Mononuclear cell (primary cell): ENCODE measurements around the gene TK2. TPM values are rescaled to one million over a fixed set of nuclear protein-coding genes. Genes with fewer than 3 reads are reported as not detected.

ENCODE experiments used
- H3K27me3 ChIP-seq: 2 replicates; pipeline ENCODE4 v1.6.0; 2011; ENCODE audit warnings: low read length, control low read depth; ENCODE audit not compliant: insufficient read depth
- H3K4me1 ChIP-seq: 2 replicates; pipeline ENCODE4 v1.5.1; 2011; ENCODE audit warnings: mild to moderate bottlenecking, low read length, control low read depth; ENCODE audit not compliant: insufficient read depth
- H3K4me3 ChIP-seq: 2 replicates; pipeline ENCODE4 v1.5.1; 2011; ENCODE audit warnings: mild to moderate bottlenecking, low read length, moderate library complexity
- H3K9me3 ChIP-seq: 2 replicates; pipeline ENCODE4 v1.5.1; 2011; ENCODE audit warnings: low read depth, mild to moderate bottlenecking, control low read depth, low read length
- total RNA-seq: library from RNA; depleted of rRNA; stranded (reverse); fragments of >200 nt; gene quantifications from one replicate; pipeline ENCODE4 v1.2.3, GENCODE V29; 2012

Gene TK2
- total RNA-seq, 1 donor = 8.8 TPM

DNA sequence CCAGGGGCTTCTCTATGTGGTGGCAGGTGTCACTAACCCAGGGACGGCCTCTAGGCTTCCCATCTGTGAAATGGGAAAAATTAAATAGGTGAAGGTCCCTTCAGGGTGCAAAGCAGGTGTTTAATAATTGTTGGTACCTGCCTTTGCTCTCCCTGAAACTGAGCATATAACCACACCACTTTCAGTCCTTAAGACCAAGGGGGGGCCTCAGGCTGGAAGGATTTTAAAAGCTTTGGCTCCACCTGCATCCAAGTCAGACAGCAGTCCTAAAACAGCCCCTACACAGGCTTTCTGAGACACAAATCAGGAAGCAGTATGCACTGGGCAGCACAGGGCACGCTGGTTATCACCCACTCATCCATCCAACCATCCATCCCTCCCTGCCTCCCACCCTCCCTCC, 55.0 kb downstream of the TK2 start:
- Histone ChIP-seq H3K9me3 (no peaks in the 10 kb centered on the region), H3K27me3 (no peaks in the 10 kb centered on the region), H3K4me3 (no peak overlapping the region), H3K4me1 (peaks cover 9% of the 10 kb centered on the region)

DNA sequence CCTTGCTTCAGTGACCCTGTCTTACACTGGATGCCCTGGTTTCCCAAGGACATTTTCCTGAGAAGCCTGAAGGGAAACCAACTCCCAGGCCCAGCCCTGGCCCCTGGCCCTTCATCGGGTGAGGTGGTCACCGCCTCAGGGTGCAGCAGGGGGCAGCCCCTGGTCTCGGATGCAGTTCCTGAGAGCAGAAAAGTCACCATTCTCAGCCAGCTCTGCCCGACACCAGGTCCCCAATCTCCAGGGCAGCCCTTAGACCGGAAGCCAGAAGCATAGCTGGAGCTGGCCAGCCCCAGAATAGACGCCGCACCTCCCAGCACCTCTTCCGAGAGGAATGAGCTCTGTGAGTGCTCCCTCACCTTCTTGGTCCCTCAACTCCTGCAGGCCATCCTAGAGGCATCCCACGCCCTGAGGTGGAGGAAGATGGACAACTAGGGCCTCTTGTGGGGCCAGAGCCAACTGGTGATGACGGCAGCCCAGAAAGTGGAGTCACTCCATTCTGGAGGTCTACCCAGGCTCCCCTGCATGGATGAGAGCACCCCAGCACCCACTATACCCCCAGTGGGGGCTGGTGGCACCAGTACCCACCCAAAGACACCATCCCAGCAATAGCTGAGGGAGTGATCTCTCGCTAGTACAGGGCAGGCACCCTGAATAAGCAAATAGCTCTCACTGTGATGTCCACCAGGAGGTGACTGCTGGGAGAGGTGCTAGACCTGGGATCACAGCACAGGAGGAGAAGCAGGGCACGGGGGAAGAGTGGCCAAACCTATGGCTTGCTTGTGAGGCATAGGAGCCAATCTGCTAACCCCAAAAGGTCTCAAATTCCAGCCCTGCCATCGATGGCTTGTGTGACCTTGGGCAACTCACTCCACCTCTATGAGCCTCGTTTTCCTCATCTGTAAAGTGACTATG, 56.2 kb downstream of the TK2 start:
- no peak overlapping the region for H3K4me3 ChIP-seq
- H3K27me3 ChIP-seq = no peaks in the 10 kb centered on the region
- H3K9me3 ChIP-seq = no peaks in the 10 kb centered on the region
- peaks cover 9% of the 10 kb centered on the region for H3K4me1 ChIP-seq

DNA sequence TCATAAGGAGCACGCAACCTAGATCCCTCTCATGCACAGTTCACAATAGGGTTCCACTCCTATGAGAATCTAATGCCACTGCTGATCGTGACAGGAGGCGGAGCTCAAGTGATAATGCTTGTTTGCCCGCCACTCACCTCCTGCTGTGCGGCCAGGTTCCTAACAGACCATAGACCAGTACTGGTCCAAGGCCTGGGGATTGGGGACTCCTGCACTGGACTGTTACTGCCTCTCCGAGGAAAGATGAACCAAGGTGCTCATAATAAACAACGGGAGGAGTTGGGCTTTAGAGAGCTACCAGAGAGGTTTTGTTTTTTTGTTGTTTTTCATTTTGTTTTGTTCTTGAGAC, 58.2 kb downstream of the TK2 start:
- H3K4me1 ChIP-seq = peaks cover 25% of the 10 kb centered on the region
- no peaks in the 10 kb centered on the region for H3K27me3 ChIP-seq
- H3K9me3 ChIP-seq = no peaks in the 10 kb centered on the region
- H3K4me3 ChIP-seq = no peak overlapping the region

DNA sequence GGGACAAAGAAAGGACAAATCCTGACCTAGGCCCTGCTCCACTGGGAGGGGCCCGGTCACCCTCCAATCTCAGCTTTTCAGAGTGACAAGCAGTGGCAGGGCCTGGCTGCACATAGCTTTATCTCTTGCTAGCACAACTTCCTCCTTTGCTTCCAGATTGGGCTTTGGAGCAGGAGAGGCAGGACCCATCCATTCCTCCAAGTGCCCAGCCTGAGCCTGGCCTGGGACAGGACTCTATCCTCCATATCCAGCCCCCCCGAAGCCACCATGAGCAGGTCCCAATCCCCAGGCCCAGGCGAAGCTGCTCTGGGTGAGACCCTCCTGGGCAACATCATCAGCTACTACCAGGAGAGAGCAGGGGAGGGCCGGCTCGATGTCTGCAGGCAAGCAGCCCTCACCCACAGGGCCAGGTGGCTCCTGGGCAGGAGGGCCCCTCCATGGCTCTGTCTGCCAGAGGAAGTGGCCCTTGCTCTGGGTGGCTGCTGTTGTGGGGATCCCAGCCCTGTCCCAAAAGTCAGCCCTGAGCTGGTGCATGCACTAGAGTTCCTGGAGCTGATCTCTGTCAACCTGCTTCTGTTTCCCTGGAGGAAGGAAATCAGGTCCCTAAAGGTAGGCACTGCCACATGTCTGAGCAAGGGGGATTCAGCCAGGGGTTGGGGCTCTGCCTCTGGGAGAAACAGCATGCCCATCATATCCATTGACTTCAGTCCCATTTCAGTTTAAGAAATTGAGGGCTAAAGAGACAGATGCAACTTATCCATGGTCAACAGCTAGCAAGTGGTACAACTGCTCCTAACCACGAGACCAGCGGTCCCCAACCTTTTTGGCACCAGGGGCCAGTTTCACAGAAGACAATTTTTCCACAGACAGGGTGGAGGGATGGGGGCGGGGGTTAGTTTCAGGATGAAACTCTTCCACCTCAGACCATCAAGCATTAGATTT, 58.9 kb downstream of the TK2 start:
- H3K9me3 ChIP-seq = no peaks in the 10 kb centered on the region
- no peaks in the 10 kb centered on the region for H3K27me3 ChIP-seq
- no peak overlapping the region for H3K4me3 ChIP-seq
- H3K4me1 ChIP-seq = peaks cover 32% of the 10 kb centered on the region

DNA sequence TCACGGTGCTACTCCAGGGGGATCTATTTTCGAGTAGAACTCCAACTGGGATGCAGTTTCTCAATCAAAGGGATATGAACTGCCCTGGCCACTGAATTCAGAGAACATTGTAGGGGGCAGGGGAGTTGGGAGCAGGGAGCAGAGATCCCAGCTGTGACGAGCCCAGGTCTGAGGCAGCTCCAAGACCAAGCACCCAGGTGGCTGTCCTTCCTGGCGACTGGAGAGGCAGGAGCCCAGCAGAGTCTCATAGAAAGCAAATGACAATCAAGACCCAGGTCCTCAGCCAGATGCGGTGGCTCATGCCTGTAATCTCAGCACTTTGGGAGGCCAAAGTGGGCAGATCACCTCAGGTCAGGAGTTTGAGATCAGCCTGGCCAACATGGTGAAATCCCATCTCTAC, 60.1 kb downstream of the TK2 start:
- Histone ChIP-seq H3K4me1 (peaks cover 44% of the 10 kb centered on the region), H3K9me3 (no peaks in the 10 kb centered on the region), H3K27me3 (no peaks in the 10 kb centered on the region), H3K4me3 (no peak overlapping the region)

DNA sequence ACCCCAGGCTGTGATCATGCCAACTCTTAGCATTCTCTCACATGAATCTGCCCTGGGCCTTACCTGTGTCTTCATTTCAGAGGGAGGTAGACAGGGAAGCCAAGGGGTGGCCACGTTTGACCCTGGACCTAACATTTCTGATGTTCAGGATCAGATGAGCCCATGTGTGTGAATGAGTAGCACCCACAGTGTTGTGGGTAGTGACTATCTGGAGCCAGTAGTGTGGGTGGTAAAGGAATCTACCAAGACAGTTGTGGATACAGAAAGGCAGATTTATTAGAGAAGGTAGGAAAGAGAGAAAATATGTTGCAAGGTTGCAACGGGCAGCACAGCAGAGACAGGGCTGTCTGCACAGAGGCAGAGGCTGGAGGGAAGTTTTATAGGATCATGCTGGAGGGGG, 60.5 kb downstream of the TK2 start:
- Histone ChIP-seq H3K4me1 (peaks cover 48% of the 10 kb centered on the region), H3K9me3 (no peaks in the 10 kb centered on the region), H3K4me3 (no peak overlapping the region), H3K27me3 (no peaks in the 10 kb centered on the region)

DNA sequence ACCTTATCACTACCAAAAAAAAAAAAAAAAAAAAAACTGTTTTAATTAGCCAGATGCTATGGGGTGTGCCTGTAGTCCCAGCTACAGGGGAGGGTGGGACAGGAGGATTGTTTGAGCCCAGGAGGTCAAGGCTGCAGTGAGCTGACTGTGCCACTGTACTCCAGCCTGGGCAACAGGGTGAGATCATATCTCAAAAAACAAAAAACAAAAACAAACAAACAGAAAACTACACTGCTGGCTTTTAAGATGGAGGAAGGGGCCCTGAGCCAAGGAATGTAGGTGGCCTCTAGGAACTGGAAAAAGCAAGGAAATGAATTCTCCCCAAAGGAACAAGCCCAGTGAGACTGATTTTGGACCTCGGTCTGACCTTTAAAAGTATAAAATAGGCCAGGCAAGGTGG, 61.4 kb downstream of the TK2 start:
- Histone ChIP-seq H3K4me3 (no peak overlapping the region), H3K27me3 (no peaks in the 10 kb centered on the region), H3K9me3 (no peaks in the 10 kb centered on the region), H3K4me1 (peaks cover 57% of the 10 kb centered on the region)

DNA sequence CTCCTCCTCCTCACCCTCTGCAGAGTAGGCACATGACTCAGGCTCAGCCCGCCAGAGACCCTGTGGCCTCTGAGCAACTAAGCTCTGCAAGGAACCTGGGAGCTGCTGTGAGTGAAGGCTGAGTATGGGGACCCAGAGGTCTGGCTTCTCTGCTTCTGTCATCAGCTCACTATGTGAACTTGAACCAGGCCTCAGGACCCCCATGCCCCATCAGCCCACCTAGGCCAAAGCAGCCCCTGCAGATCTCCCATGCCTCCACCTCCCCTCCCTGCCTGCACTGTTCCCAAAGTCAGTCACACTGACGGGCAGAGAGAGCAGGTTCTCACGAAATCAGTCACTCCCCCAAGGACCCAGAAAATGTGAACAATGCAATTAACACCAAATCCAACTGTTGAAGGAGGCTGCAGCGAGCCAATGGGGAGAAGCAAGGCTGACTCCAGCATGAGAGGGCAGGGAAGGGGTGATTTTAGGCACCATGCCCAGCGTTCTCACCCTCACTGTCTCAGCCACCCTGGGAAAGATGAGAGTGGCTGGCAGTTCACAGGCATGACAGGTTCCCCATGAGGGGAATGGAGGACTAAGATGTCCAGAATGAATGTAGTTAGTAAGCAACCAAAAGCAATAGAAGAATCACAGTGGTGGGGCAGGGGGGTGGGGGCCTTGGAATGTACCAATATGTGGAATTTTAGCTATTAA, 62.2 kb downstream of the TK2 start:
- H3K4me3 ChIP-seq = no peak overlapping the region
- H3K27me3 ChIP-seq = no peaks in the 10 kb centered on the region
- peaks cover 61% of the 10 kb centered on the region for H3K4me1 ChIP-seq
- no peaks in the 10 kb centered on the region for H3K9me3 ChIP-seq

DNA sequence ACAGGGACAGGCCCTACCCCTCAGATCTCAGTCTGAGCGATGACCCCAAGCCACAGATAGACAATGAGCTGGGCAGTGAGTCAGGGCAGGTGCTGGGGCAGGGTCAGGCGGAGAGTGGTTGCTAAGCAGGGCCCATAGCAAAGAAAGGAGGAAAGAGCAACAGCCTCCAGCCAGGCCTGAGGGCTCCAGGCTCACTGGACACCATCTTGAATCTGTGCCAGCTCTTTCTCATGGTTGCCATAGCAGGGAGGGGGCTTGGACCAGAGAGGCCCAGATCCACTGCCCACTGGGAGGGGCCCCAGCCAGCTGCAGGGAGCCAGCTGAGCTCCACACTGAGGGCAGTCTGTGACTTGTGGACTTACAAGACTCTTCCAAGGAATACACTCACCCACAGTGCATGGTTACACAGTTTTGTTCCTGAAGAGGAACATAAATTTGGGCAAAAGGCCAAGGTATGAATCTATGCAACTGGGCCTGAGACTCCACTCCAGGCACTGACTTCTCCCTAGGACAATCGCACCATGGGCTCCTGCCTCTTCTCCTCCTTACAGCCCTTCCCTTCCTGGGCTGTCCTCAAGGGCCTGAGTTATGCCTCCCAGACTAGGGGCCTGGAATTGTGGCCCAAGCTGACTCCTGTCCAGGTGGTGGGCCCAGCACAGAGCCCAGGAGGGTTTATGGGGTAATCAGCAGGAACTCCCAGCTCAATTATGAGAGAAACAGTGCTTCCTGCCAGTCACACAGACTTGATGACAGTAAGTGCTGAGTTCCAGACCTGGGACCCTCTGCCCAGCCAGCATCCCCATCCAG, 62.9 kb downstream of the TK2 start:
- Histone ChIP-seq H3K4me3 (no peak overlapping the region), H3K9me3 (no peaks in the 10 kb centered on the region), H3K4me1 (peaks cover 61% of the 10 kb centered on the region), H3K27me3 (no peaks in the 10 kb centered on the region)

DNA sequence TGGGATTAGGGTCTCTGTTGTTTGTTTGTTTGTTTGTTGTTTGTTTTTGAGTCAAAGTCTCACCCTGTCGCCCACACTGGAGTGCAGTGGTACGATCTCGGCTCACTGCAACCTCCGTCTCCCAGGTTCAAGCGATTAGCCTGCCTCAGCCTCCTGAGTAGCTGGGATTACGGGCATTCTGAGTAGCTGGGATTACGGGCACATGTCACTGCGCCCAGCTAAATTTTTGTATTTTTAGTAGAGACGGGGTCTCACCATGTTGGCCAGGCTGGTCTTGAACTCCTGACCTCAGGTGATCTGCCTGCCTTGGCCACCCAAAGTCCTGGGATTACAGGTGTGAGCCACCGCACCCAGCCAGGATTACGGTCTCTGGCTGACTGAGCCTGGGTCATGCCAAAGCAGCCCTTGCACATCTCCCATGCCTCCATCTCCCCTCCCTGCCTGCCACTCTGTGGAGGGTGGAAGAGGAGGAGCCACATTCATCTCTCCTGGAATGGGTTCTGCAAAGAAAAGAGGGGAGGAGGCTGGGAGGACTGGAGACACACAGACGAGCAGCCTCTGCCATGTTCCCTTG, 63.6 kb downstream of the TK2 start:
- H3K9me3 ChIP-seq = no peaks in the 10 kb centered on the region
- H3K4me3 ChIP-seq = no peak overlapping the region
- peaks cover 61% of the 10 kb centered on the region for H3K4me1 ChIP-seq
- no peaks in the 10 kb centered on the region for H3K27me3 ChIP-seq

DNA sequence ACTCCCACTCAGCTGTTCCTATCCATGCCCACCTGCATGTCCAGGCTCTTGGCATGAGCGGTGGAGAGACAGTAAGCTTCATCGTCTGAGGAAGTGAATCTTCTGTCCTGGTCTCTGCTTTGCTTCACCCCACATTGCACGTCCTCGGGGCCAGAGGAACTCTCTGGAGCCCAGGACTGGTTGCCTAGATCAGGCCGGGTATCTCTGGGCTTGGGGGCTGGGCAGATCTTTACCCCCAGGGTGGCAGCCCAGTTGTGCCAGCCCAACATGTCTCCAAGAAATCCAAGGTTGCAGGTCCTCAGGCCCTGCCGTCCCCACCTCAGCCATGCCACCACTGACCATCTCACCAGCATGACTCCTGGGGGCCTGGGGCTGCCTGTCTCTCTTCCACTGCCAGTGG, 64.5 kb downstream of the TK2 start:
- H3K27me3 ChIP-seq = no peaks in the 10 kb centered on the region
- H3K4me1 ChIP-seq = peaks cover 61% of the 10 kb centered on the region
- H3K9me3 ChIP-seq = no peaks in the 10 kb centered on the region
- no peak overlapping the region for H3K4me3 ChIP-seq

DNA sequence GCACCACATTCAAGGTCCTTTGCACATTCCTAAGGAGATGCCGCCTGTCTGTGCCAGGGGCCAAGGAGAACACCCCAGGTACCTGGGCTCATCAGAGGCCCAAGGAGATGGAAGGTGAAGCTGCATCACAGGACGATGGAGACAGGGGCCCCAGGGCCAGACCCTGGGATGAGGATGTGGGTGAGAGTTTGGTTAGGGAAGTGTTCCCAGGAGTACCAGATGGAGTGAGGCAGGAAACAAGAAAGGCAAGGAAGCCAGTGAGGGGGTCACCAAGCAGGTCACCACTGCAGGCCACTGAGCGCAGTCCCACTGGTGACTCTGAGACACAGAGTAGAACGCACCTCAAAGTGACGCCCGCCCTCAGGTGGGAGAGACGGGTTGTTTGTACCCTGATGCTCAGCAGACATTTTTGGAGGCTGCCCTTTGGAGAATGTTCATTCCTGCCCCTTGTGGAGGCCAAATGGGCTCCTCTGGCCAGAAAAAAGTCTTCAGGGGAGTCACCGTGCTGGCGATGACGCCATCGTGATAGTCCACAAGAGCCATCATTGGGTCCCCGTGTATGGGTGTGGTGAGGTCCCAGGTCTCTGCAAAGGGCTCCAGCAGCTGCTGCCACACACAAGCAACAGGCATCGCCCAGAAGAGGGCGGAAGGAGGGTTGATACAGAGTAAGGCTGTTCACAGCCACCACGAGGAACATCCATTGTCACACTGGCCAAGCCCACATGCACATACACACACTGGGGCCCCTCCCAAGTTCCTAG, 65.3 kb downstream of the TK2 start:
- Histone ChIP-seq H3K9me3 (no peaks in the 10 kb centered on the region), H3K4me3 (no peak overlapping the region), H3K4me1 (peaks cover 61% of the 10 kb centered on the region), H3K27me3 (no peaks in the 10 kb centered on the region)

DNA sequence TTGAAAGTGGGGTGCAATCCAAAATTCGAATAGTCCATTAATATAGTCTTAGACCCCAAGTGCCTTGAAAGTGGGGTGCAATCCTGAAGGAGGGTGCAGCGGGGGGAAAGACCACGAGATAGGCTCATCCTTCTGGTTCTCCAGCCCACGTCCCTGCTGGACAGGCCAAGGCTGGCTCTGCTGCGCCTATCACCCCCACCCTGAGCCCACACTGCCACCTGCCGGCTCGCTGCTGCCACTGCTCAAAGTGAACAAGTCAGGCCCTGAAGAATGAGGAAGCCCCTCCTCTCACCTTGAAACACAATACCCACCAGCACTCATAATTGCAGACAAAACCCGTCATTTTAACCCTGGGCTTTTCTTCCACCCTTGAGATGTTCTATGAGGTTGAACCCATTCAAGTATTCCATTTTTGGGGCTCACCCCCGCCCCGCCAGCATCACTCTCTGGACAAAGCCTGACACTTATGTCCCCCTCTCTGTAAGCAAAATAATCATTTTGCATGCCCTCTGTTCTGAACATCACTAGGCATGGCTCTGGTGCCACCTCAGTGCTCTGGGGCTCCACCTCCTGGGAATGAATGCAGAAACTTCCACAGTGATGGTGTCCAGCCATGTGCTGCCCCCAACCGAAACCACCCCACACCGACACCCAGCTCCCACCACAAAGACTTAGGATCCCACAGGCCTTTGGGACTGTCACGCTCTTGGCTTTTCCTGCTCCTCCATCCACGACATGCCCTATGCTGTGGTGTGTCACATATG, 66.1 kb downstream of the TK2 start:
- peaks cover 64% of the 10 kb centered on the region for H3K4me1 ChIP-seq
- no peak overlapping the region for H3K4me3 ChIP-seq
- no peaks in the 10 kb centered on the region for H3K9me3 ChIP-seq
- H3K27me3 ChIP-seq = no peaks in the 10 kb centered on the region
